ENCODE measurements around the gene HSPA9.

DNA sequence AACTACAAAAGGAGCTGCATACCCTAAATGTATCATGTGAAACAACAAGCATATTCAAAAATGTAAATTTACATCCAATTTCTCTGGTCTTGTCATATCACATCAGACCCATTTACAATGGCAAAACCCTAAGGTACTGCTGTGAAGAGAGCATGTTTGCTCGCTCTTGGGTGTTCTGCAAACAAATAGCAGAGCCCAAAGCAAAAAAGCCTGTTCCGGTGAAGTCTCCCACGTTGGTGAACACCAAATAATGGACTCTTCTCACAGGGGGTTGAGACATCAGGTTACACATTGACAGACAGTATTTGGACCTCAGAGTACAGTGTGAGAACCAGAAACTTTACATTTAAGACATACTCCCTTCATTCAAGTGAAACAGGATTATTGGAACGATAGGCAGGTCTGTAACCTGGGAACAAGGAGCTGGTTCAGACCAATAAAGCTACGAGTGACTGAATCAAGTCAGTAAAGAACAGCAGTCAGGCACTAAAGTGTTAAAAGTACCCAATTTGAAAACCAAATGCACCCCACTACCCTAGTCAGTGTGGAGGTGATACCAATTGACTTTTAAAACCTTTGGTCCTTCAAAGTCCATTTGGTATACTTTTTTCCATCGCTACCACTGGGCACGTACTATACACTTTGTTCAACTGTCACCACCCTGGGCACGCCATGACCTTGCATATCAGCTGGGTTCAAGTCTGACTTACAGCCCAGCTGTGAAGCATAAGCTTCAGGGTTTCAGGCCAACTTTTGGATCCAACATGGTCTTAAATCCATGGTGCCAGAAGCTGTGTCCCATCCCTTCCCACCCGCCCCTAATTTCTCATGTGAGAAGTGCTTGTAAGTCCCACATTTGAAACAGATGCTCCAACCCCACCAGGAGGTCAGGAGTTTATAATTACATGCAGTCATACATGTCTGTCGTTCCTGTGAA lies 68.6 kb downstream of the HSPA9 start:
- TF ChIP-seq TAF1 (IDR thresholded peaks at IDR 0.05; ENCODE audit: low read depth, low read length) (no peak), SIRT6 (IDR thresholded peaks at IDR 0.05; ENCODE audit: low read length) (no peak), CEBPB (IDR thresholded peaks at IDR 0.05; ENCODE audit: low read depth, low read length) (no peak), MAFK (IDR thresholded peaks at IDR 0.05; ENCODE audit: low read depth, low read length) (no peak), EZH2 (IDR thresholded peaks at IDR 0.05; ENCODE audit: low read depth, low read length, severe bottlenecking) (no peak), TEAD4 (IDR thresholded peaks at IDR 0.05; ENCODE audit: low read depth, low read length) (no peak)
- TF ChIP-seq, protein P1, sequence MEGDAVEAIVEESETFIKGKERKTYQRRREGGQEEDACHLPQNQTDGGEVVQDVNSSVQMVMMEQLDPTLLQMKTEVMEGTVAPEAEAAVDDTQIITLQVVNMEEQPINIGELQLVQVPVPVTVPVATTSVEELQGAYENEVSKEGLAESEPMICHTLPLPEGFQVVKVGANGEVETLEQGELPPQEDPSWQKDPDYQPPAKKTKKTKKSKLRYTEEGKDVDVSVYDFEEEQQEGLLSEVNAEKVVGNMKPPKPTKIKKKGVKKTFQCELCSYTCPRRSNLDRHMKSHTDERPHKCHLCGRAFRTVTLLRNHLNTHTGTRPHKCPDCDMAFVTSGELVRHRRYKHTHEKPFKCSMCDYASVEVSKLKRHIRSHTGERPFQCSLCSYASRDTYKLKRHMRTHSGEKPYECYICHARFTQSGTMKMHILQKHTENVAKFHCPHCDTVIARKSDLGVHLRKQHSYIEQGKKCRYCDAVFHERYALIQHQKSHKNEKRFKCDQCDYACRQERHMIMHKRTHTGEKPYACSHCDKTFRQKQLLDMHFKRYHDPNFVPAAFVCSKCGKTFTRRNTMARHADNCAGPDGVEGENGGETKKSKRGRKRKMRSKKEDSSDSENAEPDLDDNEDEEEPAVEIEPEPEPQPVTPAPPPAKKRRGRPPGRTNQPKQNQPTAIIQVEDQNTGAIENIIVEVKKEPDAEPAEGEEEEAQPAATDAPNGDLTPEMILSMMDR (IDR thresholded peaks at IDR 0.05; ENCODE audit: control extremely low read depth in 1 of 3, insufficient read depth in 1 of 3, low read depth in 1 of 3, low read length in 3 of 3), result no peak
- TF ChIP-seq, protein P2, sequence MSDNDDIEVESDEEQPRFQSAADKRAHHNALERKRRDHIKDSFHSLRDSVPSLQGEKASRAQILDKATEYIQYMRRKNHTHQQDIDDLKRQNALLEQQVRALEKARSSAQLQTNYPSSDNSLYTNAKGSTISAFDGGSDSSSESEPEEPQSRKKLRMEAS (IDR thresholded peaks at IDR 0.05), result no peak
